NOMO-1 treated with DMSO at 0.1 percent for 48 hours (cell line): Measurements from ENCODE around the gene RELL1.
A peak's percentile ranks its signal among the peaks of the same experiment; 100 is the strongest.
"Not testable (repeated sequence)": the region's sequence is repeated elsewhere in the genome, so short reads cannot be mapped to it uniquely, and the experiment has no call there.

ENCODE experiments used
- DNase-seq: peaks from one replicate; lab custom pipeline; 2025; ENCODE audit not compliant: unreplicated experiment; lab: John Stamatoyannopoulos, UW

RELL1 gene

DNA sequence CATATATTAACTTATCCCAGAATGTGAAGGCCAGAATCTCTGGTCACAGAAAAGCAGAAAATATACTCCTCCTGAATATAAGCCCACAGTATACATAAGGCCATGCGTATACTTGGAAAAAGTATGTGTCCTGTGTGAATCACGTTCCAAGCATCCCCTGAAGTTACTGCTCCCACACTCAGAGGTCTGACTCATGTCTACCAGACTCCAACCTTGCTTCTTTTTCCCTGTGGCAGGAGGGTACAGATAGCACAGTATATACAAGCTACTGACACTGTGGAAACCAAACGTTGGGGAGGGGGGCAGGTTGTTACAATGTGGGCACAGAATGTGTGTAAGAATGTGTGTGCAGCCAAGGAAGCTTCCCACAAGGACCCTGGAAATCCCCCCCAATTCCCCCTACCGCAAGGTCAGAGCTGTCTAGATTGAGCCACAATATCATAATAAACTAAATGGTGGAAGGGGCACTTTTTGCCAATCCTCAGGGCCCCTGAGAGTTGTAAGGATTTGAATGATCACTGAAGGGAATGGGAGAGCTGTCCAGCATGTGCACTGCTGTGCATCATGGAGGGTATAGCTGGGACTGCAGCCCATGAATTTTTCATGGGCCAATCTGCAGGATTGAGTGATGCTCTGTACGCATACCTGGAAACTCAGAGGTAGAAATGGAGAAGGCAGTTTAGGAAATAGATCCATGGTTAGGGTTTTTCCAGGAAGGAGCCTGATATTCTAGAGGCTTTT lies 7.4 kb upstream of the RELL1 start:
- no peak for DNase-seq

DNA sequence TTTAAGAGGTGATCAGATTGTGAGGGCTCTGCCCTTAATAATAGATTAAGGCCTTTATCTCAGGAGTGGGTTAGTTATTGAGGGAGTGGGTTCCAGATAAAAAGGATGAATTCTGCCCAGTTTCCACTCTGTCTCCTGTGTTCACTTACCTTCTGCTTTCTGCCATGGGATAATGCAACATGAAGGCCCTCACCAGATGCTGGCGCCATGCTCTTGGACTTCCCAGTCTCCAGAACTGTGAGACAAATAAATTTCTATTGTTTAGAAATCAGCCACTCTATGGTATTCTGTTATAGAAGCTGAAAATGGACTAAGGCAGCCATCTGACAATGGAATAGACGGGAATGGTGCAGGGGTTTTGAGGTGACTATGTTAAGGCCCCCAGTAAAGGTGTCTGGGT lies 6.9 kb upstream of the RELL1 start:
- no peak for DNase-seq

DNA sequence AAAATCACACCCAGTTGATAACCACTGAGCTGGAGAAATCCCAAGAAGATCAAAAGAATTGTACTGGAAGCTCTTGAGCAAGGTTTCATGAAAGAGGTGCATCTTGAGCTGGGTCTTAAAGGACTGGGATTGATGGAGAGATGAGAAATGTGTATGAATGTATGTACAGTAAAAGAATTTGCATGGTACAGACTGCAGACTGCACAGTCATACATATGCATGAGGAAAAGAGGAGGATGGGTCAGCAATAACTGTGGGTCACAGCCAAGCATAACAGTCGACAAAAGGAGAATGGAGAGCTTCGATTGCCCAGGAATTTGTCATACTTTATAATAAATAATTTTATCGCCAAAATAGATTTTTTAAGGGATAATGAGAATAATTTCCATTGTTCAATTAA lies 4.8 kb upstream of the RELL1 start:
- DNase-seq: no peak

DNA sequence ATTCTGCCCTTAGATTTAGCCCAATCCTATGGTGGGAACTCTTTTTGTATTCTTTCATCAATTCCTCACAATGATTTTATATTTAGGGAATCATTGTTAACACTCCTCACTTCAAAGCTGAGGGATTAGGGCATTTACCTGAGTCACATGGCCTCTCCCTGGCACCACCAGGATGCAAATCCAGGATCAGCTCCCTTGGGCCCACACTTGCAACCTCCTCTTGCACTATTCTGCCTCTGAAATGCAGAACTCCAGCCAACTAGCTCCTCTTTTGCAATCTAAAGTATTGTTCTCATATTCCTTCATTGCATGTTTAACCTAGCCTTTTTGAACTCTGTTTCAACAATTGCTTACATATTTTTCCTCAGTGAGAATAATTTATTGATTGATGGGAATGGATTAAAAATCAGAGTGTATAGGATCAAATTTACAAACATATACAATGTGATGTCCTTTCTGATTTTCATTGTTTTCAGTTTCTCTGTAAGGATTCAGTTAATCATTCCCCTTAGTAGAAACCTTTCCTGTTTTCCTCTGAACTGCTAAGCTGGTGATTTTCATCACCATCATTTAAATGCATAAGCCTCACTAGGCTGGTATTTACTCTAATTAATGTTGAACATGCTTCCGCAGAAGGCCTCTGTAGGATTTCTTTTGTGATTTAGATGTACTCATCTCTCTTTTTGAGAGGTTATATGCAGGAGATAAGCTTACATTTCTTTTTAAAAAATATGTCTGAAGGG lies 3.3 kb upstream of the RELL1 start:
- no peak for DNase-seq

DNA sequence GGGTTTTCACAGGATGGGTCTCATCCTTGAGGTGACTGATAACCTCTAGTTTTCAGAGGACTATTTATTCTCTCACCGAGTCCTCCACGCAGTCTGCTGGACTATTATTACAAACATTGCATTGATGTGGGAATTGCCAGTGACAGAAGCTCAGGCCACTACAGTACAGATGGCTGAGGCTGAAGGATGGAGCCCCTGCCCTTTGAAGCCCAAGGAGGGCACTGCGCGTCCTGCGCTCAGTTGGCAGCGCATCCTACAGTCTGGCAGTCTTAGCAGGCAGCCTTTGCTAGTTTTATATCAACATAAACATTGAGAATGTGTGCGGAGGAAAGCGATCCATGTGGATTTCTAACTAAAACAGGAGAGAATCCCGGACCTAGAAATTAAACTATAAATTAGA lies 1.5 kb upstream of the RELL1 start:
- no peak for DNase-seq

DNA sequence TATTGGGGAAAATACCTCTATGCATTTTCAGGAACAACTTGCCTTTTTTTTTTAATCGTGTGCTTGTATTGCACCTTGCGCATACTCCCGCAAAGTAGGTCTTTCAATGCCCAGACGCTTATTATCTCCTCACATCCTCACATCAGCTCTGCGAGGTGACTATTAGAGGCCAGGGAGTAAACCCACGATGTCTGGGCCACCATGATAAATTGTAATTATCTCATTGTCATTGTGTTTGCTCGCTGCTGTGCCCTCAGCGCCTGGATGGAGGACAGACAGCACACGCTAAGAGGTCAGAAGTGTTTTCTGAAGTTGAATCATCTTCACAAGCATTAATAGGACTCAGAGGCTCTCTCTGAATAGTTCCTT lies 1.0 kb upstream of the RELL1 start:
- no peak for DNase-seq

DNA sequence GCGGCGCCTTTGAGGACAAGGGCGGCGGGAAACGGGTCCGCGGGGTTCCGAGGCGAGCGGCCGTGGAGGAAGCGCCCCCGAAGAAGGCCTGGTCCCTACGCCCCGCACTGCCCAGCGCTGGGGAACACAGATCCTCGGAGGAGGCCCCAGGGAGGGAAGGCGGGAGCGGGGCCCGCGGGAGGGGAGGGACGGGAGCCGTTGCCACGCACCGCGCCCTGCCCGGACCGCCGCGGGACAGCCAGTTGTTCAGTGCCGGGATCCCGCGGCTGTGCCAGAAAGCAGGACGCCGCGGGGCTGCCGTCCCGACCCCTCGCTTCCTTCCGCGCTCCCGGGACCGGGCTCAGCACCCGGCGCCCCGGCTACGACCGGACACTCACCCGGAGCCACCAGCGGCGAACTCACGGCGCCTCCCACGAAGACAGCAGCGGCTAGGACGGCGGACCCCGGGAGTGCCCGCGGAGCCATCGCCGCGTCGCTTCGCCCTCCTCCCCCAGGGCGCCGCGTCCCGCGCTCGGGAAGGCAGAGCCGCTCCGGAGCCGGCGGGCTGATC lies 278 bp downstream of the RELL1 start:
- DNase-seq: no peak

DNA sequence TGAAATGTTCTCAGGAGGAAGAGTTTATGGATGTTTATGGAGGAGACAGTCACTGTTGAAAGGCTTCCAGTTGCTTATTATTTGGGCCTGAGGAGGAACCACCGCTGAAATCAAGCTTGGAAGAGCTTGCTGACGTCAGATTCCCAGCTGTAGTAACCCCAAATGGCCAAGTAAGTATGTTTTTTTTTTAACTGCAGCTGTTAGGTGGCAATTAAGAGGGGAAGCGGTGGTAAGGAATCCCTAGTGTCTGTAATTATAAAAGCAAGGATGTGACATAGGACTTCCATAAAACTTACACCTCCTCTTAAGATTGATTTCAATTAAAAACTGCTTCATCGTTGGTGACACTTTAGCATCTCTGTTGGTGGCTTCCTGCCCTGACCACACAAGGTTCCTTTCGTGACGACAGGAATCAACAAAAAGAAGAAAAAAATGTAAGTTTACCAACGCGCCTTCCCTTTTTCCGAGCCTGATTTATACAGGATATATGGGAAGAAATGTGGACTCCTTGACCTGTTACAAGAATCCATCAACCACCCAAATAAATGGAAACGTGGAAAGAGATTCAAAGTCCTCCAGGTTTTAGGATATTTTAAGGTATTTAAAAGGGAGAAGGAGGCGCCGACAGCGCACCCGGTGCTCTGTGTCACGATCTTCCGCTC lies 884 bp downstream of the RELL1 start:
- DNase-seq: peak; percentile 57

DNA sequence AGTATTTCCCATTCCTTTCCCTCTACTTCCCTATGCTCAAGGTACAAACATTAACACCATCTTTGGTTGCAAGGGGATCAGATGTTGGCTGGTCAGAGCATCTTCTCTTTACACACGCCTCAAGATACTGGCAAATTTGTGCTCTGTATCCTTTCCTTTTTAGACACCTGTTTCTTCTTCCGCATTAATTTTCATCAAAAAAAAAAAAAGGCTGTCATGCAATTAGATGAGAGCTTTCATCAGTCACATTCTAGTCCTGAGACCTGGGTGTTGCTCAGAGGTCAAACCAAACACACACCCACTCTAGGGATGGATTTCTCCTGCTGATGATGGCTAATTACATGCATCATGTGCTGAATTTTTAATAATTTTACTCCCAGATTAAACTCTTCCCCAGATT lies 2.0 kb downstream of the RELL1 start:
- DNase-seq: no peak

DNA sequence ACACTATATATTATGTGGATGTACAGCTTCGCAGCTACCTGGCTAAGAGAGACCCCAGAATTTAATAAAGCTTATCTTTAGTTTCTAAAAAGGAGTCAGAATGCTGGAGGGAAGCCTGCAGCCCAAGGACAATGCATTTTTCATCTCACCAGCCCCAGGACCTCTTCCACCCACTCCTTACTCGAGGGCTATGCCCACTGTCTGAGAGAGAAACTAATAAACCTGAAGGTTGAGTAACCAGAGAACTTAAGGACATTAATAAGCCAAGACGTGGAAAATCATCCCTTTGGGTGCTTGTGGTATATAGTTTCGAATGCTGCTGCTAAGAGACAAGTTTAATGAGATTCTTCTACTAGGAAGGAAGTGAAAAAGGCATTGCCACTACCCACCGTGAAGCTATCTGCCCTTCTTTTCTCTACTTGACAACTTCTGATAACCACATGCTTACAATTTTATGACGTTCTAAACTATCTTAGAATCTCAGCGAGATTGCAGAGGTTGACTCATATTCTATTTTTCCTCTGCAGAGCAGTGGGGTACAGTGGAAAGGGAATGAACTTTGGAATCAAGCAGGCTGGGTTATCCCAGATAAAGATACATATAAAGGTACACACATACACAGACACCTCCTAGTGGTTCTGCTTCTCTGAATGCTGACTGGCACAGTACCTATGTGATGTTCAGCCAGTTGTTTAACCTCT lies 3.3 kb downstream of the RELL1 start:
- peak; percentile 73 for DNase-seq

DNA sequence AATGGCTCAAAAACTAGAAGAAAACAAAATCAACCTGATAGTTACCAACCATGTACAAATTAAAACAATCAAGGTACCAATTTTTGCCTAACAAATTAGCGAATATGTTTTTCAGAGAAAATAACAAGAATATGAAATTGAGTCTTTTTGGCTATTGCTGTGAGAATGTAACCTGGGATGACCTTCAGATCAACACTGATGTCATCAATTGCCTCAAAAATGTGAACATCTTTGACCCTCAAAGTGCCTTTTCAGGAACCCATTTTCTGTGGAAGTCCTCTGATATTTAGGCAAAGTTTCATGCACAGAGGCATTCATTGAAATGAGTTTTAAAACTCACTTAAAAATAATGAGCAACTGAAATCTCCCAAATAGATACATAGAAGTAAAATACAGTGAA lies 6.1 kb downstream of the RELL1 start:
- DNase-seq: no peak

DNA sequence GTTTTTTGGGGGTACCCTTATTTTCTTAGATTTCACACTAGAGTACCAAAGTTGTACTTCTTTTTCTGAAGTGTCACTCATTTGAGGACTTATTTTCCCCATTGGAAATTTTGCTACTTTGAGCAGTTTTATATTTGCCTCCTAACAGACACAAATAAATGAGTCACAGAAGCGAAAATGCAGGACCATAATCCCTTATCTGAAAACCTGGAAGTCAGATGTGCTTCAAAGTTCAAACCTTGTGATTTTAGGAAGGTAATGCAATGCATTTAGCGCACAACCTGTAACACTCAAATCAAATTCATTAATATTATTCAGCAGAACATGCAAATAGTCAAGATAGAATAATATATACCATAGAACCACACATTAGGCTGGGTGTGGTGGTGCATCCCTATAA lies 6.9 kb downstream of the RELL1 start:
- no peak for DNase-seq

DNA sequence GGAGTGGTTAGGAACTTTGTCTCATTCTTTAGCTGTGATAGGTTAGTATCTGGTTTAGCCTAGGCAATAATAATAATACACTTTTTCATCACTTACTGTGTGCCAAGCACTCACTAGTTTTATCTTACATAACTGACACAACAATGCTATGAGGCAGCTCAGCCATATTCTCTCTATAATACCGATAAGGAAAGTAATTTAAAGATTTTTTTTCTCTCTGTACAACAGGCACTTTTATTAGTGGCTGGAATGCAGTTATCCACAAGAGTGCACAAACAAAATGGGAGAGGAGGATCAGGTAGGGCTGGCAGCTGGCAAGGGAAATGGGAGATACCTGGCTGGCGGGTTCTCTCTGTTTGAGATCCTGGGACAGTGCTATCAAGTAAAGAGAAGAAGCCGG lies 7.6 kb downstream of the RELL1 start:
- DNase-seq: no peak

DNA sequence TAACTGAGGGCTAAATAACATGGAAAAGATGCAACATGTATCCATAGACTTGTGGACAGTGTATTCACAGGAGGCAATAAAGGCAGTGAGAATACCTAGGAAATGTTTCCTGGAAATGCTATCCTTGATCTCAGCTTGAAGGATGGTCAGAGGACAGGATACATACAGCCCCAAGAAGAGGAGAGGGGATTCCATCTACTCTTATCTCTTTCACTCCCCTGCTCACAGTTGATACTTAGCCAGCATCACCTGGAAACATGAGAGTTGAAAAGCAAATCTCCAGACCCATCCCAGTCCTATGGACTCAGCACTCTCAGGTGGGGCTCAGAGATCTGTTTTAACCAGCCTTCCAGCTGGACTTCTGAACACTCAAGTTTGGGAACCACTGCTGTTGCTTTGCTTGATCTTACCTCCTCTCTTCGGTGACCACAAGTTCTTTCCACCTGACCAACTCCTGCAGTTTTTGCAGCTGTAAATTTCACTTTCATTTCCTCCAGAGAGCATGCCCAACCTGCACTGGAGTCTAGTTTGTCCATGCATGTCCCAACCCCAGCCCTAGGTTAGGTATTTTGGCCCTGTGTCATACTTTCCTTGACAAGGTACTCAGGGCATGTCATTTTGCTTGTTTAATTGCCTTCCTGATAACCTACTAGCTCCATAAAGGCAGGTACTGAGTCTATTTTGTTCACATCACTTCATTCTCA lies 10.4 kb downstream of the RELL1 start:
- DNase-seq: peak; percentile 23

DNA sequence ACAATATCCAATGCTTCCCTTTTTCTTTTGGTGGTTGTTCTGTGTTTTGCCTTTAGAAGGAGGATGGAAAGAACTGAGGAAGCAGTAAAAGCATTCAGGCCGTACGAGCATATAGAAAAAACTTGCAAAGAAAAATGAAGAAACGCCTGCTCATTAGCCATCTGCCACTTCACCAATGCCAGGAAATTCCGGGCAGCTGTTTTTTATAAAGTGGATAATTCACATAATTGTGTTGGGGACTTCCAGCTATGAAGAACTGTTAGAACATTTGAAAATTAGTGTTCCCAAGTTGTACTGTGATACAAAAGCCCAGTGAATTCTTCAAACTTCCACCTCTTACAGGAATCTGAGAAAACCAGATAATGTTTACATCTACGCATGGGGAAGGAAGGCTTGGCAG lies 11.7 kb downstream of the RELL1 start:
- DNase-seq: no peak

DNA sequence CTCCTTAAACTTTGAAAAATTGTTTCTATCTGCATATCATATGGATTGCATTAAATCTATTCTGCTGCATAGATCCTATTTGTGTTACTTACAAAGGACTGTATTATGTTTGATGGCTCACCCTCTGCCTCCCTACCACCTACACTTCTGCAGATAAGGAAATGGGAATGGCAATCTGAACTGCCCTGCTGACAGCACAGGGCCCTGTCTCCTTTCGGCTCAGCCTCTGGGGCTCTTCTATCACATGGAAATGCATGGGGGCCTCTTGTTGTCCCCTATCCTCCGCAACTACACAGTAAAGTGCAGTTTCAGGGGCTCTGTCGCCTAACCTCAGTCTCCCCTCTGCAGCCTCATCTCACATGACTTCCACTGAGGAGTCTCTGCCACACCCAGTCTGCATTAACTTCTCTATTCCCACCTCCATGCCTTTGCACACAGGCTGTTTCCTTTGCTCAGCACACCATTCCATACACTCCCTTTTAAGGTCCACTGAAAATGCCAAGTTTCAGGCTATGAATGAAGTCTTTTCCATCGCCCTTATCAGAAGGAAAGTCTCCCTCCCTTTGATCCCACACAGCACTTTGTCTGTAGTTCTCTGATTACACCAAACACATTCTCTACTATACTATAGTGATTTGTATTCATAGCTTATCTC lies 12.5 kb downstream of the RELL1 start:
- no peak for DNase-seq

DNA sequence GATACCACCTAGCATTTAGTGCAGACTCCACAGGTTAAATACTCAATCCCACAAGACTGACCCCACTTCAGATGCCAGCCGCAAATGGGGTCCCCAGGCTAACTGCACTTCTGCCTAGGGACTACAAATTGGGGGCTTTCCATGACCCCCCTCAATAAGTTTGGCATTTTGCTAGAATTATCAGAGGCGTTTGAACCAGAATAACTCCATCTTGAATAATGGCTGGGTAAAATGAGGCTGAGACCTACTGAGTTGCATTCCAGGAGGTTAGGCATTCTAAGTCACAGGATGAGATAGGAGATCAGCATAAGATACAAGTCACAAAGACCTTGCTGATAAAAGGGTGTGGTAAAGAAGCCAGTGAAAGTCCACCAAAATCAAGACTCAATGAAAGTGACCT lies 15.1 kb downstream of the RELL1 start:
- no peak for DNase-seq

DNA sequence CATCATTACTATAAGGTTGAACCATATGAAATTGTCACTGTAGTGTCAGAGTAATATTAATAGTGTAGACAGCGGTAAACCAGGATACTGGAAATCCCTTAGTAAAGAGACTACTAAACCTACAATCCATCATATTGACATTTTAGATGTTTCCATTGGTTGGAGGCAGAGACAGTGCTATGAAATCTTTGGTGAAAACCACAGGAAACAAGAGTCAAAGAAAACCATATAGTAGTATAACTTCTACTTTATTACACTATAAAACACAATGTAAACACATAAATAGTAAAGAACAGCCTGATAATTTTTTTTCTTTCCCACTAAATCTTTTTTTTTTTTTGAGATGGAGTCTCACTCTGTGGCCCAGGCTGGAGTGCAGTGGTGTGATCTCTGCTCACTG lies 15.9 kb downstream of the RELL1 start:
- no peak for DNase-seq

DNA sequence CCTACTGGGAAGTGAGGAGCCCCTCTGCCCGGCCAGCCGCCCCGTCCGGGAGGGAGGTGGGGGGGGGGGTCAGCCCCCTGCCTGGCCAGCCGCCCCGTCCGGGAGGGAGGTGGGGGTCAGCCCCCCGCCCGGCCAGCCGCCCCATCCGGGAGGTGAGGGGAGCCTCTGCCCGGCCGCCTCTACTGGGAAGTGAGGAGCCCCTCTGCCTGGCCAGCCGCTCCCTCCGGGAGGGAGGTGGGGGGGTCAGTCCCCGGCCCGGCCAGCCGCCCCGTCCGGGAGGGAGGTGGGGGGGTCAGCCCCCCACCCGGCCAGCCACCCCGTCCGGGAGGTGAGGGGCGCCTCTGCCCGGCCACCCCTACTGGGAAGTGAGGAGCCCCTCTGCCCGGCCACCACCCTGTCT lies 17.1 kb downstream of the RELL1 start:
- DNase-seq: not testable (repeated sequence)
